Suprapubic skin (tissue), 4 donors: ENCODE data around the gene ZNF462. TPM values are rescaled to one million over a fixed set of nuclear protein-coding genes. Genes with fewer than 3 reads are reported as not detected.

Source experiments
- DNase-seq, 2 donors: peaks; one replicate each; pipeline ENCODE4 v3.0.0-alpha.2; 2019; ENCODE audit warnings: low spot score in 2 of 2
- H3K27ac ChIP-seq: fragments of 200-600 bp; sonication (generic); one replicate; pipeline ENCODE4 v1.5.1; 2019
- H3K27me3 ChIP-seq: fragments of 200-600 bp; sonication (generic); one replicate; pipeline ENCODE4 v1.5.1; 2019
- H3K36me3 ChIP-seq: fragments of 200-600 bp; sonication (generic); one replicate; pipeline ENCODE4 v1.5.1; 2019
- H3K4me1 ChIP-seq: fragments of 200-600 bp; sonication (generic); one replicate; pipeline ENCODE4 v1.5.1; 2019
- H3K4me3 ChIP-seq: fragments of 200-600 bp; sonication (generic); one replicate; pipeline ENCODE4 v1.5.1; 2019; ENCODE audit warnings: mild to moderate bottlenecking
- H3K9me3 ChIP-seq: fragments of 200-600 bp; sonication (generic); one replicate; pipeline ENCODE4 v1.5.1; 2019
- CTCF ChIP-seq, 2 donors: fragments of 200-600 bp in 1 of 2; fragments of 450-650 bp in 1 of 2; sonication (generic) in 1 of 2; IDR thresholded peaks; one replicate each; pipeline ENCODE4 v1.5.1; 2016 to 2019; ENCODE audit warnings: antibody characterized with exemption in 2 of 2, mild to moderate bottlenecking in 1 of 2, moderate library complexity in 1 of 2
- EP300 ChIP-seq: sonication (generic); formaldehyde crosslinking; IDR thresholded peaks from one replicate; pipeline ENCODE4 v1.6.1; 2017; ENCODE audit warnings: antibody characterized with exemption
- POLR2A ChIP-seq, 2 donors: fragments of 450-650 bp; IDR thresholded peaks; one replicate each; pipeline ENCODE4 v1.6.1; 2017; ENCODE audit warnings: antibody characterized with exemption in 2 of 2, mild to moderate bottlenecking in 2 of 2, moderate library complexity in 2 of 2
- POLR2AphosphoS5 ChIP-seq, 3 donors: sonication (generic); formaldehyde crosslinking; IDR thresholded peaks; one replicate each; pipeline ENCODE4 v1.6.1; 2017; ENCODE audit warnings: antibody characterized with exemption in 3 of 3
- WGBS: methylation state at CpG from one replicate; pipeline ENCODE4 v1.1.5; 2018; 5-methylcytosine and 5-hydroxymethylcytosine counted together
- total RNA-seq, 4 donors: library from RNA; depleted of rRNA; stranded (reverse); fragments of >200 nt; gene quantifications; one replicate each; pipeline ENCODE4 v1.1.0, GENCODE V29; 2016

ZNF462 gene
- total RNA-seq, 4 donors from 2014 or later, result 16.4 to 35.2 (median 29.7) TPM

GRCh38 chr9:106877345-106877744, 14.4 kb downstream of the ZNF462 start:
- Histone ChIP-seq H3K9me3 (no peaks in the 10 kb centered on the region), H3K27ac (no peak overlapping the region), H3K36me3 (no peaks in the 10 kb centered on the region), H3K4me1 (peaks cover 63% of the 10 kb centered on the region), H3K4me3 (no peak overlapping the region), H3K27me3 (no peaks in the 10 kb centered on the region)
- 97% methylated on average over 6 of the region's 6 CpGs for WGBS
- DNase-seq, result no peak
- TF ChIP-seq POLR2A (IDR thresholded peaks at IDR 0.05) (no peak), EP300 (no peak), CTCF (IDR thresholded peaks at IDR 0.05) (no peak), POLR2AphosphoS5 (IDR thresholded peaks at IDR 0.05) (no peak)

GRCh38 chr9:106878081-106878837, 15.3 kb downstream of the ZNF462 start:
- H3K4me3 ChIP-seq, result no peak overlapping the region
- no peaks in the 10 kb centered on the region for H3K9me3 ChIP-seq
- H3K36me3 ChIP-seq, result no peaks in the 10 kb centered on the region
- TF ChIP-seq EP300 (no peak), POLR2A (IDR thresholded peaks at IDR 0.05) (no peak), CTCF (IDR thresholded peaks at IDR 0.05) (no peak), POLR2AphosphoS5 (IDR thresholded peaks at IDR 0.05) (no peak)
- no peak for DNase-seq
- WGBS, result 55% methylated on average over 5 of the region's 5 CpGs
- H3K27ac ChIP-seq, result peak overlapping the region; percentile 71
- H3K27me3 ChIP-seq, result no peaks in the 10 kb centered on the region
- H3K4me1 ChIP-seq, result peaks cover 65% of the 10 kb centered on the region

DNA sequence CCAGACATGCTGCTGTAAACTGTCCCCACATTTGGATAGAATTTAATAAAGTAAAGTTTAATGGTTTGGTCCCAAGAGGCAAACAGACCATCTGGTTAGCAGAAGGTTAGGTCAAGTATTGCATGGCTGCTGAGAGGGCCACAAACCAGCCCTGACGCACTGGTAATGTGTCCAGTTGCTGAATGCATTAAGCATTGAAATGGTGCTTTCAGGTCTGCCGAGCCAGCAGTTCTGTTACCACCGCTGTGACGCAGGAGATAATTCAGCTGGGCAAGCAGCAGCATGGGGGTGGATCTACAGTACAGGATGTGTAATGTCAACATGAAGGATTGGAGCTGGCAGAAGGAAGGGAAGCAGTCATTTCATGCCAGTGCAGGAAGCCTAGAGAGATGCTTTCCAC, 16.0 kb downstream of the ZNF462 start:
- DNase-seq, result no peak
- 9% methylated on average over 4 of the region's 4 CpGs for WGBS
- peaks cover 71% of the 10 kb centered on the region for H3K4me1 ChIP-seq

DNA sequence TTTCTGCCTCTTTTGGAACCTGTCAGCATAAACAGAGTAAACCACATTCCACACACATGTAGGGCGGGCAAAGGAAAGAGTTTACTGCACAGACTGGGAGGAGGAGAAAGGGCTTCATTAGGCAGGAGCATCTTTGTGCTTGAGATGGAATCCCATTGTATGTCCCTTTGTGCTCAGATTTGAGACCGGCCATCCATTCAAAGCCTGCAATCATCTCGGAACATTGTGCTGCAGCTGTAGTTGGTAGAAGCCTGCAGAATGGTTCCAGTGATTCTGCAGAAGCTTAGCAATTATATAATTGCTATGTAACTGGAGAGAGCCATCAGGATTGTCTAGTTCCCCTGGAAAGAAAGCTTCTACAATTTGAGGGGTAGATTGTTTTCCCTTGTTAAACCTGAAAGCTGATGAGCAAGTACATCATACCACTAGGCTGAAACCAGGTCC, 16.5 kb downstream of the ZNF462 start:
- H3K4me1 ChIP-seq, result peaks cover 75% of the 10 kb centered on the region
- WGBS, result 58% methylated on average over 3 of the region's 3 CpGs

More for the DNA sequence above, 16.0 kb downstream of the ZNF462 start:
- Histone ChIP-seq H3K27me3 (no peaks in the 10 kb centered on the region), H3K4me3 (no peak overlapping the region), H3K36me3 (no peaks in the 10 kb centered on the region), H3K27ac (peak overlapping the region; percentile 71), H3K9me3 (no peaks in the 10 kb centered on the region)
- TF ChIP-seq CTCF (IDR thresholded peaks at IDR 0.05) (no peak), POLR2A (IDR thresholded peaks at IDR 0.05) (no peak), EP300 (no peak), POLR2AphosphoS5 (IDR thresholded peaks at IDR 0.05) (peak in 1 of 3 donors; percentile 41)

DNA sequence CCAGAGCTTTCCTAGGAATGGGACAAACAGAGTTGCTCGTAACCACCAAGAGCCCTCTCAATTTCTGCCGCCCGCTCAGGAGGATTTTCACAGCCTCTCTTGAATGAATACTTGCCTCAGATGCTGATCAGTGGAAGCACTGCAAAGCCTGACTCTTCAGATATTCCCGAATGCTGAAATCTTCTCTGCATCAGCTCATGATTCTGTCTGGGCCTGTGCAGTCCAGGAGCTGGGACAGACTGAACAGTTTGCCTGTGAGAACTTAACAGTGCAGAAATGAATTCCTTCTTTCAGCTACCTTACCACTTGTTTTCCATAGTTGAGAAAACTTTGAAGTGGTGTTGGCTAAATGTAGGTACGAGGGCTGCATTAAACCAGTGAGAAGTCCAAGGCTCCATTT, 17.1 kb downstream of the ZNF462 start:
- Histone ChIP-seq H3K4me1 (peaks cover 75% of the 10 kb centered on the region), H3K9me3 (no peaks in the 10 kb centered on the region), H3K27me3 (no peaks in the 10 kb centered on the region), H3K36me3 (no peaks in the 10 kb centered on the region), H3K4me3 (no peak overlapping the region), H3K27ac (peak overlapping the region; percentile 53)
- 81% methylated on average over 5 of the region's 5 CpGs for WGBS
- no peak for TF ChIP-seq CTCF (IDR thresholded peaks at IDR 0.05)
- no peak for TF ChIP-seq POLR2AphosphoS5 (IDR thresholded peaks at IDR 0.05)
- no peak for DNase-seq

More for the DNA sequence above, 16.5 kb downstream of the ZNF462 start:
- no peak overlapping the region for H3K4me3 ChIP-seq
- H3K27me3 ChIP-seq, result no peaks in the 10 kb centered on the region
- peak overlapping the region; percentile 53 for H3K27ac ChIP-seq
- no peak for DNase-seq
- no peaks in the 10 kb centered on the region for H3K9me3 ChIP-seq
- H3K36me3 ChIP-seq, result no peaks in the 10 kb centered on the region
- no peak for TF ChIP-seq EP300
- TF ChIP-seq POLR2A (IDR thresholded peaks at IDR 0.05), result no peak
- TF ChIP-seq POLR2AphosphoS5 (IDR thresholded peaks at IDR 0.05), result no peak
